ENCODE results near the gene FGF19. TPM values are rescaled to one million over a fixed set of nuclear protein-coding genes. Genes with fewer than 3 reads are reported as not detected.
A peak's percentile ranks its signal among the peaks of the same experiment; 100 is the strongest.

Gene FGF19
- total RNA-seq, 1 experiment from 2014 or later, result not detected

GRCh38 chr11:69686452-69686851 is 17.4 kb downstream of the FGF19 start:
- Histone ChIP-seq H3K27me3 (ENCODE audit: low read length) (no peaks in the 10 kb centered on the region), H3K9me3 (ENCODE audit: low read length) (no peaks in the 10 kb centered on the region), H2AFZ (ENCODE audit: low read length) (no peak overlapping the region), H4K20me1 (ENCODE audit: low read length) (no peaks in the 10 kb centered on the region), H3K79me2 (ENCODE audit: low read length) (no peaks in the 10 kb centered on the region), H3K4me1 (ENCODE audit: insufficient read depth, low read length) (peaks cover 24% of the 10 kb centered on the region), H3K36me3 (ENCODE audit: low read depth, low read length) (no peaks in the 10 kb centered on the region), H3K4me2 (ENCODE audit: low read length) (peak overlapping the region; percentile 83; the same call in 1 of the 2 replicates), H3K27ac (ENCODE audit: low read length) (no peak overlapping the region), H3K9ac (ENCODE audit: low read length) (no peak overlapping the region), H3K4me3 (ENCODE audit: low read length) (no peak overlapping the region; the same call in 1 of the 2 replicates), H3K9me2 (replicated peaks; ENCODE audit: low read length) (no peaks in the 10 kb centered on the region), H3F3A (ENCODE audit: low read length, unreplicated experiment) (peaks cover 4% of the 10 kb centered on the region)
- intact Hi-C loops (cut with micrococcal nuclease), result loop anchor here (1.0 to 5.0 kb wide), 2 partner anchors 111 to 510 kb away; no protein-coding TSS in a partner anchor
- no peak for TF ChIP-seq EZH2 (IDR thresholded peaks at IDR 0.05; ENCODE audit: low read length, unreplicated experiment)
- no peak for TF ChIP-seq CTCF (conservative IDR thresholded peaks at IDR 0.05; ENCODE audit: low read depth, low read length)
- no peak for TF ChIP-seq EZH2phosphoT487 (IDR thresholded peaks at IDR 0.05; ENCODE audit: borderline replicate concordance, low read length)
- CTCF ChIA-PET, result no interaction called here
- POLR2A ChIA-PET (ENCODE audit: unreplicated experiment), result no interaction called here
- BruUV-seq (replicated peaks), result no TSS peak
- ATAC-seq (no peak), DNase-seq (no peak)

- peak overlapping the region; percentile 58; the same call in 1 of the 2 replicates for H3K4me3 ChIP-seq (ENCODE audit: low read length)
- H3K79me2 ChIP-seq (ENCODE audit: low read length), result no peaks in the 10 kb centered on the region
- POLR2A ChIA-PET (ENCODE audit: unreplicated experiment), result no interaction called here
- H3K27me3 ChIP-seq (ENCODE audit: low read length), result no peaks in the 10 kb centered on the region
- H3F3A ChIP-seq (ENCODE audit: low read length, unreplicated experiment), result peaks cover 4% of the 10 kb centered on the region
- TF ChIP-seq EZH2phosphoT487 (IDR thresholded peaks at IDR 0.05; ENCODE audit: borderline replicate concordance, low read length) (no peak), CTCF (conservative IDR thresholded peaks at IDR 0.05; ENCODE audit: low read depth, low read length) (no peak), EZH2 (IDR thresholded peaks at IDR 0.05; ENCODE audit: low read length, unreplicated experiment) (no peak)
- H3K36me3 ChIP-seq (ENCODE audit: low read depth, low read length), result no peaks in the 10 kb centered on the region
- no peak for DNase-seq
- peaks cover 24% of the 10 kb centered on the region for H3K4me1 ChIP-seq (ENCODE audit: insufficient read depth, low read length)
- peak overlapping the region; percentile 76 for H2AFZ ChIP-seq (ENCODE audit: low read length)
- CTCF ChIA-PET, result no interaction called here
- H3K9ac ChIP-seq (ENCODE audit: low read length), result no peak overlapping the region
- no peak for ATAC-seq
- no TSS peak for BruUV-seq (replicated peaks)
- intact Hi-C loops (cut with micrococcal nuclease), result loop anchor here (2.0 to 5.0 kb wide), 2 partner anchors 112 to 203 kb away; no protein-coding TSS in a partner anchor
- peak overlapping the region; percentile 83 for H3K4me2 ChIP-seq (ENCODE audit: low read length)
- no peaks in the 10 kb centered on the region for H3K9me2 ChIP-seq (replicated peaks; ENCODE audit: low read length)
- H4K20me1 ChIP-seq (ENCODE audit: low read length), result no peaks in the 10 kb centered on the region
- no peaks in the 10 kb centered on the region for H3K9me3 ChIP-seq (ENCODE audit: low read length)
- no peak overlapping the region for H3K27ac ChIP-seq (ENCODE audit: low read length)
Observed at GRCh38 chr11:69685348-69685747, 18.5 kb downstream of the FGF19 start.

GRCh38 chr11:69684651-69685050 is 19.2 kb downstream of the FGF19 start:
- H4K20me1 ChIP-seq (ENCODE audit: low read length), result no peaks in the 10 kb centered on the region
- ChIA-PET CTCF (interaction anchor here (0.7 kb wide), 1 partner anchor 63 kb away, joined by 5 read pairs; no protein-coding TSS in a partner anchor), POLR2A (ENCODE audit: unreplicated experiment) (no interaction called here)

More at GRCh38 chr11:69684651-69685050, 19.2 kb downstream of the FGF19 start:
- Histone ChIP-seq H3K4me3 (ENCODE audit: low read length) (no peak overlapping the region), H3K36me3 (ENCODE audit: low read depth, low read length) (no peaks in the 10 kb centered on the region), H3K9me2 (replicated peaks; ENCODE audit: low read length) (no peaks in the 10 kb centered on the region), H3K9ac (ENCODE audit: low read length) (no peak overlapping the region), H3K27me3 (ENCODE audit: low read length) (no peaks in the 10 kb centered on the region), H3K79me2 (ENCODE audit: low read length) (no peaks in the 10 kb centered on the region), H3K9me3 (ENCODE audit: low read length) (no peaks in the 10 kb centered on the region), H3K4me2 (ENCODE audit: low read length) (no peak overlapping the region), H3K4me1 (ENCODE audit: insufficient read depth, low read length) (peaks cover 24% of the 10 kb centered on the region), H2AFZ (ENCODE audit: low read length) (no peak overlapping the region), H3K27ac (ENCODE audit: low read length) (no peak overlapping the region), H3F3A (ENCODE audit: low read length, unreplicated experiment) (peaks cover 4% of the 10 kb centered on the region)
- TF ChIP-seq EZH2 (IDR thresholded peaks at IDR 0.05; ENCODE audit: low read length, unreplicated experiment), result no peak
- TF ChIP-seq EZH2phosphoT487 (IDR thresholded peaks at IDR 0.05; ENCODE audit: borderline replicate concordance, low read length), result no peak
- TF ChIP-seq CTCF (conservative IDR thresholded peaks at IDR 0.05; ENCODE audit: low read depth, low read length), result no peak
- ATAC-seq (no peak), DNase-seq (no peak)
- BruUV-seq (replicated peaks), result no TSS peak
- intact Hi-C loops (cut with micrococcal nuclease), result loop anchor here (2.0 to 5.0 kb wide), 2 partner anchors 113 to 204 kb away; no protein-coding TSS in a partner anchor
